ENCODE measurements around the gene SIRPB1. TPM values are rescaled to one million over a fixed set of nuclear protein-coding genes. Genes with fewer than 3 reads are reported as not detected.
"Not testable (repeated sequence)": the region's sequence is repeated elsewhere in the genome, so short reads cannot be mapped to it uniquely, and the experiment has no call there.

The SIRPB1 gene
- 3.3 and 6.7 TPM in 2 replicates for total RNA-seq

DNA sequence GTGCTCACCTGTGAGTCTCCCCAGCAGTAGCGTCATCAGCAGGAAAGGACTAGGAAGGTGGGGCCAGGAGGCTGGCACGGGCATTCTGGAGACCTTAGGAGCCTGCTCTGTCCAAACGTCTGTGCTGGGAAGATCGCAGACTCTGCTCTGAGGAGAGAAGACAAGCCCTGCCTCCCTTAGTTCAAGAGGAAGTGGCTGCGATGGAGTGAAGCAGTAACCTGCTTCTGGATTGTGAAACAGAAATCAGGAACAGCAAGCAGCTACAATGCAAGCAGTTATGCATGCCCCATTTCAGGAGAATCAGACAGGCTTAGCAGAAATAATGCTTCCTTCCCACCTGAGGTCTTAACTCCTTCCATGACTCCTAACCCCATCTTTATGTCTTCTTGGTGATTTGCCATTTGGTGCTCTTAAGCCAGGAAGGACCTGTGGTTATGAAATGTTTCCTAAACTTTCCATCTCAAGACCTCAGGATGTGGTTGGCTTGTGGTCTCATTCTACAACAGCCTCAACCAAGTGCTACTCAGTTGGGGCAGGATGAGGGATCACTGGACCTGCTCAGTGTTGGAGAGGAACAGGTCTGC, at the start of gene SIRPB1:
Gene SIRPB1, minus strand, starts transcription at position 149 of the 584 bp plus-strand sequence. Its CDS starts 65 bp downstream, at position 84.
- peak; percentile 62 for DNase-seq (ENCODE audit: low read depth)

DNA sequence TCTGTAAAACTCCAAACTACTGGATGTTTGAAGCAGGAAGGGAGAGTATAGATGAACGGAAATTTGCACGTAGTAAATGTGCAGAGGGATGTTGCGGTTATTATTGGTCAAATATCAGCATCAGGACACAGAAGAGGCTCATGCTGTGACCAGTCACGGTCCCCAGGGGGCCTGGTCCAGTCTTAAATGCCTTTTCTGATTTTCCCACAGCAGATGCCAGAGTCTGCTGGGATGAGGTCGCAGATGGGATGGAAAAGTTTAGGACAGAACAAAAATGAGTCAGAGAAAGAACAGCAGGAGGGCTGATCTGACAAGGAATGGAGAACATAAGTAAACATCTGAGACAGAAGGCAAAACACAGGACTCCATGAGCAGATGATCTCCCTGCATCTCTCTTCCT, 49.5 kb upstream of the SIRPB1 start:
- DNase-seq (ENCODE audit: low read depth): peak; percentile 10

DNA sequence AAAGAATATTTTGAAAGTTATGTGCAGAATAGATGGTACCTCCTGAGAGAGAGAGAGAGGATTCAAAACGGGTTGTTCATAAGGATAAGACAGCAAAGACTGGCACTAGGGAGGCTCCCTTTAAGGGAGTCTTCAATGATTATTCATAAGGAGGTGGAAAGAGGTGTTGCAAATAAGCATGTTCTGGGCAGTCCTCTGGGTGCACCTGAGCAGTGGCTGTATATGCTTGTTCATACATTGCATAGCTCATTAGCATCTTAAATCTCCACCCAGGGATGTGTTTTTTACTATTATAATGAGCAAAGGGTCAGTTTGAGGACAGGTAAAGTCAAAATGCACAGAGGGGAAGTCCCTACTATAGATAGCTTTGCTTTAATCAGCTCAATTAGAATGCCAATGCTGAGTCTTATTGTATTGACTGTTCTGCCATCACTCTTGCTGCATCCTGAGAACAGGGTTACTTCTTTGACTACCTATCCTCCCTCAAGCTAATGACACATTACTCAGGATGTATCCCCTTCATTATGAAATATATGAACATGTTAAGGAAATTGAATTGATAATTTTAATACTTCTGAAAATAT, 47.8 kb upstream of the SIRPB1 start:
- DNase-seq (ENCODE audit: low read depth): no peak

DNA sequence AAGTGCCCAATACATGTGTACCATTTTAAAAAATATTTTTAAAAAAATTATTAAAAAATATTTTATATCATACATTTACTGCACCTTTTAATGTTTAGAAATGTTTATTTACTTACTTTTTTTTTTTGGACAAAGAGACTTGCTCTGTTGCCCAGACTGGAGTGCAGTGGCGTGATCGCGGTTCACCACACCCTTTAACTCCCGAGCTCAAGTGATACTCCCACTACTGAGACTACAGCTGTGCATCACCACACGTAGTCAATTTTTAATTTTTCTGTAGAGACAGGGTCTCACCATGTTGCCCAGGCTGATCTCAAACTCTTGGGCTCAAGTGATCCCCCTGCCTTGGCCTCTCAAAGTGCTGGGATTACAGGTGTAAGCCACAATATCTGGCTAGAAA, 47.0 kb upstream of the SIRPB1 start:
- no peak for DNase-seq (ENCODE audit: low read depth)

DNA sequence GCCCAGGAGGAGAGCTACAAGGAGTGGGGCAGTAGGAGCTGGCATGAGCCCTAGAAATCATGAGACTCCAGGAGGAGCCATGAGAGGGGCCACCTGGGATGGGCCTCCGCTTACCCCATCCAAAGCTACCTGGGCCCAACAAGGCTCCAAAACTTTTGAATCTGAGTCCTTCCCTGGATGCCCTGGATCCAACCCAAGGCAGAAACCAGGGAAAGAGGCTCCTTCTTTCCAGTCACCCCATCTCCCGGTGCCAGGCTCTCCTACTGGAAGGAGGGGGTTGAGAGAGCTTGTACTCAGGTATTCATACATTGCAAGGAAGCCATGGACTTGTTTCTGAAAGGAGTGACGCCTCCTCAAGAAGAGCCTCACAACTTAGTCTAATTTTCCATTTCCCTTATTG, 45.5 kb upstream of the SIRPB1 start:
- no peak for DNase-seq (ENCODE audit: low read depth)

DNA sequence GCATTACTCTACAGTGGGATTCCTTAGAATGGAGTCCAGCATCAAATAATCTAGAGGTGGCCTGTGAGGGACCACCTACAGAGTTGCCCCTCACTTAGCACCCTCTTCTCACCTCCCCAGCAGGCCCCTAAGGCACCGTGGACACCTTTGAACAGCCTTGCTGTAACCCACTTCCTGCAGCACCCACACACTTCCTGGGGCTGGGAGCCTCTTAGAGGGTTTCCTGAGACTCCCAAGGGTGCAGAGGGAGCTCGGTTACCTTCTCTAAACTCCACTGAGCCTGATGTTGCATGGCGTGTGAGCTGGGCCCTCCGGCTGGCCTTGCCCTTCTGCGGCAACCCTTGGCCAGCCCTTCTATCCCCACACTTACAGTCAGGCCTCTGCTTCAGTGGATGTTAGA, 45.1 kb upstream of the SIRPB1 start:
- no peak for DNase-seq (ENCODE audit: low read depth)

DNA sequence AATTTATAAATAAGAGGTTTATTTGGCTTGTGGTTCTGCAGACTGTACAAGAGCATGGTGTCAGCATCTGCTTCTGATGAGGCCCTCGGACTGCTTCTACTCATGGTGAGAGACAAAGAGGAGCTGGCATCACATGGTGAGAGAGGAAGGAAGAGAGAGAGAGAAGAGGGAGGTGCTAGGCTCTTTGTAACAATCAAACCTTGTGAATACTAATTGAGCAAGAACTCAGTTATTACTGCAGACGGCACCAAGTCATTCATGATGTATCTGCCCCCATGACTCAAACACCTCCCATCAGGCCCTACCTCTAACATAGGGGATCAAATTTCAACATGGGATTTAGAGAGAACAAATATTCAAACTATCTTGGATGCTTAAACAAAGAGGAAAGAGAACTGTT, 44.1 kb upstream of the SIRPB1 start:
- peak; percentile 39 for DNase-seq (ENCODE audit: low read depth)

DNA sequence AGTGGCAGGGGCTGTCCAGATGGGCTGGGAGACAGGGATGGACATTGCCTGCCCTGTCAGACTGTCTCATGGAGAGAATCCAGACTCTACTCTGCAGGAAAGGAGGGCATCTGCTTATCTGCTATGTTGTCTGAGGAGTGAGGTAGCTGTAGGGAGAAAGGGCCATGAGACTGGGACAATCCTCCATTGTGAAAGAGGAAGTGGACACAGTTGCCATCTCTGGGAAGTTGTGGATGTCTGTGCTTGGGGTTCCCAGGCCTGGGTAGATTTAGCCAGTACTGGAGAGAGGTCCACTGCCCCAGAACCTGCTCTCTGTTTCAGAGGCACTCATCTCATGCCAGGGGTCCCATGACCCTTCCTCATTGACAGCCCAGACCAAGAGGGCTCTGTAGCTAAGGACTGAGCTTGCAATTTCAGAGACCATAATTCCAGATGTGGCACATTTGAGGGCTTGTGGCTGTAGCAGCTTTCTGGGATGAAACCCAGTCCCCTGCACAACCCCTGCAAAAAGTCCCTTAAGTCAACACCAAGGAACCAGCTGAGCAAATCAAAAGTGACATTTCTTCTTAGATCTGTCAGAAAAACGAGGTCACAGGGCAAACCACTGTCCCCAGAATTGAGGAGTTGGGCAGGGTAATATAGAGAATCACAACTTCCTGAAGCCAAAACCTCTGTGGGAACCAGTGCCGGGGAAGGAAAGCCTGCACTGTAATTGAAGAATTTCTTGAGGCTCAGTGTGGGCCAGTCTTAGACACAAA, 41.9 kb upstream of the SIRPB1 start:
- no peak for DNase-seq (ENCODE audit: low read depth)

DNA sequence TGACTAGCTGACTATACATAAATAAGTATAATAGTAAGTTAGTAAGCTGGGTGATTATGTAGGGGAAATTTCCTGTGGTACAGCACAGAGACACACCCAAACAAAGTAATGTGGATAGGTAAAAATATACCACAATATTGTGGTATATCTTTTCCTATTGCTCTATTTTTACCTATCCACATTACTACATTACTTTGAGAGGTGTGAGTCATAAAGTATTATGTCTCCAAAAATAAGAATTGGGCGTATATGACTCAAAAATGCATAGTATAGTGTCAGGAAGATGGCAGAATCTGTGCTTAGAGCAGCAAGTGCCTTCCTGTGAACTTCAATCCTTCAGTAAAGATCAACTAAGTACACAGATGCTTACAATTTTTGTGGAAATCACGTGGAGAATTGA, 40.4 kb upstream of the SIRPB1 start:
- no peak for DNase-seq (ENCODE audit: low read depth)

DNA sequence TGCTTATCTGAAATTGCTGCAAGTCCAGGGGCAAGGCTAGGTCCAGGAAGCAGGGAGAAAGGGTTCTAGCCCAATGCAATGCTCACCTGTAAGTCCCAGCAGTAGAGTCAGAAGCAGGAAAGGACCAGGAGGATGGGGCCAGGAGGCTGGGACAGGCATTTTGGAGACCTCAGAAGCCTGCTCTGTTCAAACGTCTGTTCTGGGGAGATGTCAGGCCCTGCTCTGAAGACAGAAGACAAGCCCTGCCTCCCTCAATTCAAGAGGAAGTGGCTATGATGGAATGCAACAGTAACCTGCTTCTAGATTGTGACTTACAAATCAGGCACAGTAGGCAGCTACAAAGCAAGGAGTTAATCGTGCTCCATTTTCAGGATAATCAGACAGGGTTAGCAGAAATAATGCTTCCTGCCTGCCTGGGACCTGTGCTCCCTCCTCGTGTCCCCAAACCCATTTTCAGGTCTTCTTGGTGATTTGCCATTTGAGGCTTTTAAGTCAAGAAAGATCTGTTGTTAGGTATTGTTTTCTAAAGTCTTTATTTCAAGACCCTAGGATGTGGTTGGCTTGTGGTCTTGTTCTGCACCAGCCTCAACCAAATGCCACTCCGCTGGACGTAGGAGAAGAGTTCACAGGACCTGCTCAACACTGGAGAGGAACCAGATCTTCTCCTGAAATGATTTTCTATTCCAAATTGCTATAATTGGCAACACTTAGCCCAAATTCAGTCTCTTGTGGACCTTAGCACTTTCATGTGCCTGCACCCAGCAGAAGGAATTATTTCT, 37.9 kb upstream of the SIRPB1 start, which contains the start of gene SIRPG:
Gene SIRPG, minus strand, starts transcription at position 224 of the 779 bp plus-strand sequence. Its CDS starts 65 bp downstream, at position 159.
- no peak for DNase-seq (ENCODE audit: low read depth)

DNA sequence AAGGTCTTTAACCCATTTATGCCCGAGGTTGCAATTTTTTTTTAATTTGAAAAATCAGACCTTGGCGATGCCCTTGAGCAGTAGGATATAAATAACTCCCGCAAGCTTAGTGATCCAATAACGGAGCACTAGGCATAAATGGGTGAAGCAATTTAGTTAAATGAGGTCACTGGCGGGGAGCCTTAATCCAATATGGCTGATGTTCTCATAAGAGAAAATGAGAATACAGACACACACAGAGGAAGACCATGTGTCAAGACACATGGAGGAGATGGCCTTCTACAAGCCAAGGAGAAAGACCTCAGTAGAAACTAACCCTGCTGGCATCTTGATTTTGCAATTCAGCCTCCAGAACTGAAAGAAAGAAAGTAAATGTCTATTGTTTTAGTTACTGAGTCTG, 37.0 kb upstream of the SIRPB1 start:
- DNase-seq (ENCODE audit: low read depth): no peak

DNA sequence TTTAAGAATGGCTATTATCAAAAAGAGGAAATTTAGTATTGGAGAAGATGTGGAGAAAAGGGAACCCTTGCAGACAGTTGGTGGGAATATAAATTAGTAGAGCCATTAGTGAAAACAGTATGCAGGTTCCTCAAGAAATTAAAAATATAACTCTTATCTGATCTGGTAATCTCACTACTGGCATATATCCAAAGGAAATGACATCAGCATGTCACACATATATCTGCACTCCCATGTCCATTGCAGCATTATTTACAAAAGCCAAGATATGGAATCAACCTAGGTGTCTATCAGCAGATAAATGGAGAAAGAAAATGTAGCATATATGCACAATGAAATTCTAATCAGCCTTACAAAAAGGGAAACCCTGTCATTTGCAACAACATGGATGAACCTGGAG, 35.2 kb upstream of the SIRPB1 start:
- DNase-seq (ENCODE audit: low read depth): no peak

DNA sequence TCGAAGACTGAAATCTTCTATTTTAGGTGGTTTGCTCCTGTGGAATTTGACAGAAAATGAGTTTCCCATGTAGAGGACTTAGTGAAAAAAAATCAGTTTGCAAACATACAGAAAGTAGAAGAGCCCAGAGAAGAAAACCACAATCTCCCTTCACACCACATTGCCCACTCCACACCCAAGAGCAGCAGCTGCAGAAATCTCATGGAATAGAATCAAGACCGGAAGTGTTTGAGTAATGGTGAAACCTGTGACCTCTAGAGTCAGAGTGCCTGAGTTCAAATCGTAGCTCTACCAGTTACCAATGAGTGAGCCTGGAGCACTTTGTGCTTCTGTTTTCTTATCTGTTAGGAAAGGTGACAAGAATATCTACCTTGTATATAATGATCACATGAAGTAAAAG, 33.2 kb upstream of the SIRPB1 start:
- no peak for DNase-seq (ENCODE audit: low read depth)

DNA sequence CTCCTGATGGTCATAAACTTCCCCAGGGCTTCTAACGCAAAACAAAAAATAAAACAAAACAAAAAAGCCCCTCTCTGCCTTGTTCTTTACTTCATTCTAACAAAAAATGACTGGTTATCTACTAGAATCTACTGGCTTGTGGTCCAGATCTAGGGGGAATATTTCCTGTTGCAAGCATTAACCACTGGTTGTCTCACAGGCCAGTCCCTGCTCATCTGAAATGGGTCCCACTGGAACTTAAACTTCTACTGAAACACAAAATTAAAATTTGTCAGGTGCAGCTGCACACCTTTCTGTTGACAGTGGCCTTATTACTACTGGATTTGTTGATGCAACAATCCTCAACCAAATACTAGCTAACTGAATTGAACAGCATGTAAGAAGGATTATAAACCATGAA, 32.3 kb upstream of the SIRPB1 start:
- no peak for DNase-seq (ENCODE audit: low read depth)

DNA sequence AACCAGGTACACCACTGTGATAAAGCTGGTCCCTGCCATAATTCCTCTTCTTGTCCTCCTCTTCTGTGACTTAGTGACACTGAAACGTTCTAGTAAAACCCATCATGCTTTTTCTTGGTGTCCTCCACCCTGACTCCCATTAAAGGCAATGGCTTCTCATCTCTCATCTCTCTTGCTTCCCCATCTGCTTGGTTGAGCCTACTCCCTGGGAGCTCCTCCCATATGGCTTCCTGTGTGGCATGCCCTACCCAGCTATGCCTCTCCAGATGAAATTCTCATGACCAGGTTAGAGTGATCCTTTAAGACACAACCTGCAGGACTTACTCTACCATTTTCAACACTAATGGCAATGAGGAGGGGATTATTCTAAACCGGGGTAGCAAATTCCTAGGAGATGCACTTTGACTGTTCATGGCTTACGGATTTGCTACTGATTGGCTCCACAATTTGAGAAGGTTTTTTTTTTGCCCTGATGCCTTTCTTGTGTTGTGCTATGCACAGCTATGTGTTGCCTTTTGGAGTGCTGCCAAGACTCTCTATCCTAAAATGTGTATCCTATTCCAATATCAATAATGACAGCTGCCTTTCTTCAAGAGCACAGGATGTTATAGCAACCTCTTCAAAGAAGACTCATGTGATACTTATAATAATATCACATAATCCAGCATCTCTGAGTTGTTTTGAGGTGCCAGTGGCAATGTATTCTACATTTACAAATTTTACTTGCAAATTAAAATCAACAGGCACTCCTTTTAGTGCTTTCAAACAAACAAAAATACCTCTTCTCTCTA, 31.7 kb upstream of the SIRPB1 start:
- no peak for DNase-seq (ENCODE audit: low read depth)

DNA sequence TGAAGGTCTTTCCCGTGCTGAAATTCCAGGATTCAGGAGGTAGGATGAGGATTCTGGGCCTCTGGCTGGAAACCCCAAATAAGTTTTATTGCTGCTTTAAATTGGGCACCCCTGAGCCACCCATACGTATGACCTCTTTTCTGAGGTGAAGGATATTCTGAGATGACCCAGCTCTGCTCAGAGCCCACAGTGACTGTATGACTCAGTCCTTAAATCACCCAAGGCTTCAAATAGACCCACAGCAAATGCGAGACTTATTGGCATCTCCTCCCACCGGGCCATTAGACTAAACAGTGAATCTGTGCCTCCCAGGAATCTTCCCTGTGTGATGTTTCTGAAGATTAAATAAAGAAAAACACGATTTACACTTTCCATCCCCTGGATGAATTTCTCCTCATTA, 28.3 kb upstream of the SIRPB1 start:
- DNase-seq (ENCODE audit: low read depth): no peak

DNA sequence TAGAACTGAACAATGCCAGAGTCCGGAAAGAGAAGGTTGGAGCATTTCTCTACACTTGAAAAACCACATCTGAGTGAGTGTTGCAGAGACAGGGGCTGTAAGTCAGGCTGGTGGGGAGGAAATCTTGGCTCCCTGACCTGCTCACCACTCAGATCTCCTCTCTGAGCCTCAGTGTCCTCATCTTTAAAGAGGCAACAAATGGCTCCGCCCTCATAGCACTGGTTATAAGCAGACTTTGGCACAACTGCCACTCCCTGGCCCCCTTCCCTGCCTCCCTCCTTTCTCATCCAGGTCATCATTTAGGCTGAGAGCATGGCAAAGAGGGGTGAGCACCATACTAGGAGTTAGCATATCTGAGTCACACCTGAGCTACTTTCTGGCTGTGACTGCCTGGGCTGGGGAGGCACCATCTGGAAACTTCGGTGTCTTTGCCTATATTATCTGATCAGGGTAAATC, 27.2 kb upstream of the SIRPB1 start:
- no peak for DNase-seq (ENCODE audit: low read depth)

DNA sequence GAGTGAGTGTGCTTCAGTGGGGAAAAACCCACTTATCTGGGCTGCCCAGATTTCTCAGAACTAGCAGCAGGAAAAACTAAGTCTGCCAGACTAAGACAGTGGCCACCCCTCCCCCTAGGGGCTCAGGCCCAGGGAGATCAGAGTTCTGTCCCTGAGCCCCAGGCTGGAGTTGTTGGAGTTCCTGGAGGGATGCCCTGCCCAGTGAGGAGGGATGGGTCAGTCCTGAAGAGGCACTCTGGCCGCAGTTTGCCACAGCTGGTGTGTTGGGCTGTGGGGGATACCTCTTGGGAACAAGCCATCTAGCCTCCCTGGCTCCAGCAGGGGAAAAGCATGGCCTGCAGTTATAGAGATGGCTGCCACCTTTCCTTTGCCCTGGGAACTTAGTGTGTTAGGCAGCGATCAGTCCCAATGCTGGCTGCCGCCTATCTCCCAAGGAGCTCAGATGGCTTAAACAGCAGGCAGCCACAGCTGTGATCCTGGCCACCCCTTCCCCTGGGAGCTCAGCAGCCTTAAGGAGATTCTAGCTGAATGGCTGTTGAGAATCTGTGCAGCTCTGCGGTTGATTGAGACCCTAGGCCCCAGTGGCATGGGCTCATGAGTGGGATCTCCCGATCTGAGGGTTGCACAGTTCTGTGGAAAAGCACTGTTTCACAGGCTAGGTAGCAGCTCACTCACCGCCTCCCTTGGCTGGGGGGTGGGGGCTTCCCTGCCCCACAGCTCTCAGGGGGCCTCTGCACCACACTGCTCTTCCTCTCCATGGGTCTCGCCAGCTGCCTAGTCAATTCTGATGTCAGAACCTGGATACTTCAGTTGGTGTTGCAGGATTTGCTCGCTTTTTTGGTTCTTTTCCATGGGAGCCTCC, 24.5 kb upstream of the SIRPB1 start:
- no peak for DNase-seq (ENCODE audit: low read depth)

DNA sequence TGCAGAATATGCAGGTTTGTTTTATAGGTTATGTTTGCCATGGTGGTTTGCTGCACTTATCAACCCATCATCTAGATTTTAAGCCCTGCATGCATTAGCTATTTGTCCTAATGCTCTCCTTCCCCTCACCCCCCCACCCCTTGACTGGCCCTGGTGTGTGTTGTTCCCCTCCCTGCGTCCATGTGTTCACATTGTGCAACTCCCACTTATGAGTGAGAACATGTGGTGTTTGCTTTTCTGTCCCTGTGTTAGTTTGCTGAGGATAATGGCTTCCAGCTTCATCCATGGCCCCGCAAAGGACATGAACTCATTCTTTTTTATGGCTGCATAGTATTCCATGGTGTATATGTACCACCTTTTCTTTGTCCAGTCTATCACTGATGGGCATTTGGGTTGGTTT, 18.8 kb upstream of the SIRPB1 start:
- not testable (repeated sequence) for DNase-seq (ENCODE audit: low read depth)

DNA sequence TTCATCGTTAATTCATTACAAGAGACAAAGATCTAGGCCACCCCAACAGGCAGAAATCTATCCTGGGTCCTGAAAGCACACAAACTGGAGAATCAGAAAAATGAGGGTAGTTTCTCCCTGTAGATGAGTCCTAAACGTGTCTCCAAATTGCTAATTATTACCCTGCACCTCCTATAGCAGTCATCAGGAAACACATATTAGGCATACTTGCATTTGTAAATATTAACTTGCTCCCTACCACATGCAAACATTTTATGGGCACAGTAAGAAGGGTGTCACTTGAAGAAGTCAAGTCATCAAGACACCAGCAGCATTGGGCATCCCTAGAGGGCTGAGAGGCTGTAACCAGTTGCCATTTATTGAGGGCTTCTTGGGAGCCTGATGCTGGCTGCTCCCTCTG, 17.9 kb upstream of the SIRPB1 start:
- peak; percentile 92 for DNase-seq (ENCODE audit: low read depth)

DNA sequence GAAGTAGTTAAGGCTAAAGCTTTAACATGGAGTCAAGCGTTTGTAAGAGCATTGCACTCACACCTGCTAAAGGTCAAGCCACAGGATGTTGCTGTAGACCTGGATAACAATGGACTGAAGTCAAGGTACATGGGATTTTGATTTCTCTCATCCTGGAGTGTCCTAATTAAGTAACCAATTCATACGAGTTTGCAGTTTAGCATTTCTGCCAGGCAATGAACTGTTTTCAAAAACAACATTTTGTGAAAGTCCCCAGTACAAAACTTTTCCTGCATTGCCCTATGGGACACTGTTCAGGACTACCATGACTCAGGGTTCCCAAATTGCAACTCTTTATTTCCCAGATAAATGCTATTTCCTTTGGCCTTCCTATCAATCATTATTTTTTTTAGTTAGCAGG, 17.4 kb upstream of the SIRPB1 start:
- peak; percentile 87 for DNase-seq (ENCODE audit: low read depth)
